ENCODE data around the gene CIRBP.
A peak's percentile ranks its signal among the peaks of the same experiment; 100 is the strongest.

The CIRBP gene

DNA sequence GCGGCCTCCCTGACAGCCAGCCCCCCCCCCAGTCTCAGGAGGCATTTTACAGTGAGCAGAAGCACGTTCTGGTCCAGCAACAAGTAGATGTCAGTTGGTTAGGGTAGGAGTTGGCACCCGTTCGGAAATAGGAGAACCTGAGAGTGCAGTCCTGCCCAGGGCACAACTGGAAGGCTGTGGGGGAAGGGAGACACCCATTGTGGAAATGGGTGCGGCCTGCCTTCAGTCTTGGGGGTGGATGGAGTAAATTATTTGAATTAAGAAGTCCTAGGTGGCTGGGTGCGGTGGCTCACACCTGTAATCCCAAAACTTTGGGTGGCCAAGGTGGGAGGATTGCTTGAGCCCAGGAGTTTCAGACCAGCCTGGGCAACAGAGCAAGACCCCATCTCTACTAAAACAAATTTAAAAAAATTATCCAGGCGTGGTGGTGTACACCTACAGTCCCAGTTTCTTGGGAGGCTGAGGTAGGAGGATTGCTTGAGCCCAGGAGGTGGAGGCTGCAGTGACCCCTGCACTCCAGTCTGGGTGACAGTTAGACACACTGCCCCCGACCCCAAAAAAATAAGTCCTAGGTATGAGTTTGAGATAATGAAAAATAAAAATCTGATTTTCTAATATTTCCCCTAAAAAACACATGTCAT lies 1.2 kb downstream of the CIRBP start:
- no peak for DNase-seq

DNA sequence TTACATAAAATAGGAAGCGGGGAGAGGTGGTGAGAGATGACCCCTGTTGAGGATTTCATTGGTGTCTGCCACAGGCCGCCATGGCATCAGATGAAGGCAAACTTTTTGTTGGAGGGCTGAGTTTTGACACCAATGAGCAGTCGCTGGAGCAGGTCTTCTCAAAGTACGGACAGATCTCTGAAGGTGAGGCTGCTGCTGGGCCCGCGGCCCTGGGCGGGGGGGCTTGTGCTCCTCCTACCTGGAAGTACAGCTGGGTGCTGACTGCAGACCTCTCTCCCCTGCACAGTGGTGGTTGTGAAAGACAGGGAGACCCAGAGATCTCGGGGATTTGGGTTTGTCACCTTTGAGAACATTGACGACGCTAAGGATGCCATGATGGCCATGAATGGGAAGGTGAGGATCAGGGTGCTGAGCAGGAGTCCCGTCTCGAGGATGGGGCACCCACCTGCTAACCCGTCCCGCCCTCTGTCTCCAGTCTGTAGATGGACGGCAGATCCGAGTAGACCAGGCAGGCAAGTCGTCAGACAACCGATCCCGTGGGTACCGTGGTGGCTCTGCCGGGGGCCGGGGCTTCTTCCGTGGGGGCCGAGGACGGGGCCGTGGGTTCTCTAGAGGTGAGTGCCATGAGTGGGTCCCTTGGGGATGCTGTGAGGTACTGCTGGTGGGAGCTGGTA lies 1.9 kb downstream of the CIRBP start:
- DNase-seq, result no peak

DNA sequence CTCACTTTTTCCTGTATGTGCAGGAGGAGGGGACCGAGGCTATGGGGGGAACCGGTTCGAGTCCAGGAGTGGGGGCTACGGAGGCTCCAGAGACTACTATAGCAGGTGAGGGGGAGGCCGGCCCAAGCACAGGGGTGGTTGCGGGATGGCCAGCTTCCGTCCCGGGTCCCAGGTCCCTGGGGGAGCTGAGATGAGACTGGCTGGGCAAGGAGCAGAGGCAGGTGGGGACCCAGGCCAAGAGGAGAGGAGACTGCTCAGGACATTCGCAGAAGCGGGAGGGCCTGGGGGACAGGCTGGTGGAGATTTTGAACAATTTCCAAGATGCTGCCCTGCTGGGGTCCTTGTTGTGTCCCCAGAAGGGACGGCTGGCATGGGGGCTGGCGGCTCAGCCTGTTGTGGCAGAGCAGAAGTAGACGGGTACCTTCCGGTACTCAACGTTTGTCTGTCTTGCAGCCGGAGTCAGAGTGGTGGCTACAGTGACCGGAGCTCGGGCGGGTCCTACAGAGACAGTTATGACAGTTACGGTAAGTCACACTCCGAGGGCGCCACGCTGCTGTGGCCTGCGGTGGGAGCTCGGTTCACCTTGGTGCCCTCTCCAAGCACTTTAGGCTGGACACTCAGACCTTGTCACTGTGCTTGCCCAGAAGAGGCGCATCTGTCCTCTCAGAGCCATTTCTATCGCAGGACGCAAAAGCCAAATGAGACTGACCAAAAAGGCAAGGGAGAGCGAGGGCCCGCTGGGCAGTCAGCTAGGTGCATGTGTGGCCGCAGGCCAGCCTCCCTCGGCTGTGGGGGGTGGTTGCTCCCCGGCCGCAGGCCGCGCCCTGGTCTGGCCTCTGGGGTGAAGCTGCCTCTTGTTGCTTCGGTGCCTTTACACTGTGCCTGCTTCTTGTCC lies 2.6 kb downstream of the CIRBP start:
- no peak for DNase-seq

DNA sequence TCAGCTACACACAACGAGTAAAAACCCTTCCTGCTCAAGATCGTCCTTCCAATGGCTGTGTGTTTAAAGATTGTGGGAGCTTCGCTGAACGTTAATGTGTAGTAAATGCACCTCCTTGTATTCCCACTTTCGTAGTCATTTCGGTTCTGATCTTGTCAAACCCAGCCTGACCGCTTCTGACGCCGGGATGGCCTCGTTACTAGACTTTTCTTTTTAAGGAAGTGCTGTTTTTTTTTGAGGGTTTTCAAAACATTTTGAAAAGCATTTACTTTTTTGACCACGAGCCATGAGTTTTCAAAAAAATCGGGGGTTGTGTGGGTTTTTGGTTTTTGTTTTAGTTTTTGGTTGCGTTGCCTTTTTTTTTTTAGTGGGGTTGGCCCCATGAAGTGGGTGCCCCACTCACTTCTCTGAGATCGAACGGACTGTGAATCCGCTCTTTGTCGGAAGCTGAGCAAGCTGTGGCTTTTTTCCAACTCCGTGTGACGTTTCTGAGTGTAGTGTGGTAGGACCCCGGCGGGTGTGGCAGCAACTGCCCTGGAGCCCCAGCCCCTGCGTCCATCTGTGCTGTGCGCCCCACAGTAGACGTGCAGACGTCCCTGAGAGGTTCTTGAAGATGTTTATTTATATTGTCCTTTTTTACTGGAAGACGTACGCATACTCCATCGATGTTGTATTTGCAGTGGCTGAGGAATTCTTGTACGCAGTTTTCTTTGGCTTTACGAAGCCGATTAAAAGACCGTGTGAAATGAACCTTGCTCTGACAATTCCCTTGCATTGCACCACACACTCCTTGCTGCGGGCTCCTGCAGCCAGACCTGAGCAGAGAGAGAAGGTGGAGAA lies 3.5 kb downstream of the CIRBP start:
- no peak for DNase-seq

DNA sequence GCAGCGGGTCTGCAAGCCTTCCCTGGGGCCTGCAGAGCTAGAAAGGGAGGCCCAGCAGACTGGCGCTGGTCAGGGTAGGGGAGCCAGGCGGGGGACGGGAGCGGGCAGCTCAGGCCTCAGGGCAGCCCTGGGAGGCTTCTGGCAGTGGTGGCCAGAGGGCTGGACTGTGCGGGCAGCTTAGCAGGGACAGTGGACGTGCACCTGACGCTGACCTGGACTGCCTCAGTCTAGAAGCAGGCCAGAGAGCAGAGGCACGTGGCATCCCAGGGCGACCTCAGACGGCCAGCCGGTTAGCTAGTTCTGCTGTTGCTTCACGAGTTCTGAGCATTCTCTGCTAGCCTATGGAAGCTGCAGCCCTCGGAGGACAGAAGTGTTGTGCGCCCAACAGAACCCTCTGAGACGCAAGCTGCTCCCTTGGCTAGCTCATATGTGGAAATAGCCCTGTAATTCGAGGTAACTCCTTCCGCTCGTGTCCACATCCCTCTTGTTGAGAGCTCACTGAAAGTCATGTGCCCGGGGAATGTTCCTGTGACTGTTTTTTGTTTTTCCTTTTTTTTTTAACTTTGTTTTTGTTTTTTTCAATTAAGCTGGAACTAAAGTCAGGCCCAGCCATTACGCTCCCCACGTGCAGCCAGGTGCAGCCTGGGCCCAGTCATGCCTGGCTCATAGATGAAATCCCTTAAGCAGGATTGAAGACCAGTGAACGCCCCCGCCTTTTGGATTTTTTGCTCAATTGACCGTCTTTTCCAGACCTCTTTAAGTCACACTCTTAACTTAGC lies 4.3 kb downstream of the CIRBP start:
- no peak for DNase-seq

DNA sequence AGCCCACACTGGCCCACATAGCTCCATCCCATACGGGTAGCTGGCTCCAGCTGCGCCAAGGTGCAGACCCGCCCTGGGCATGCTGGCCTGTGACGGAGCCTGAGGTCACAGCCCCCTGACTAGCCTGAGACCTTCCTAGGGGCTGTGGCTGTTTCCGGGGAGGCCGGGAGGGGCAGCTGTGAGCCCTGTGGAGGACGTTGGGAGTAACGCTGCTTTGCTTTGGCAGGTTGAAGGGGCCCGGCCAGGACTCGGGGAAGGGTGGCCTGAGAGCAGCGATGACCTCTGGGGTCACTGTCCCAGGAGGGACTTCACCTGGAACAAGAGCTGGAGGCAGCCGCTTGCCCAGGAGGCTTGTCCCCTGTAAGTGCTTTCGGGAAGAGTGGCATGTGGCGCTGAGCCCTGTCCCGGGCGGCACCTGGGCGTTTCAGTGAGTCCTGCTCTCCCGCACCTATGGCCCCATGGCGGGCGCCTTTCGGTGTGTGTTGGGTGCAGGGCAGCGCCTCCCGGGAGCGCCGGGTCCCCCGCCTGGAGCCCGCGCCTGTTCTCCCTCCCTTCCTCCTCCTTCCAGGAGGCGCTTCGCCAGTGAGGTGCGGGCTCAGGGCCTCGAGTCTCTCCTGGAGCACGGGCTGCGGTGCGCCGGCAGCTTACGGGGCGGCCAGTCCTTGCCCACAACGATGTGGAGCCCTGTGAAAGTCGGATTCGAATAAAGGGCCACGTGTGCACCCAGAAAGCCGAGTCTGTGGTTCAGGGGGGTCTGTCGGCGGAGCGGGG lies 5.1 kb downstream of the CIRBP start:
- DNase-seq, result no peak

DNA sequence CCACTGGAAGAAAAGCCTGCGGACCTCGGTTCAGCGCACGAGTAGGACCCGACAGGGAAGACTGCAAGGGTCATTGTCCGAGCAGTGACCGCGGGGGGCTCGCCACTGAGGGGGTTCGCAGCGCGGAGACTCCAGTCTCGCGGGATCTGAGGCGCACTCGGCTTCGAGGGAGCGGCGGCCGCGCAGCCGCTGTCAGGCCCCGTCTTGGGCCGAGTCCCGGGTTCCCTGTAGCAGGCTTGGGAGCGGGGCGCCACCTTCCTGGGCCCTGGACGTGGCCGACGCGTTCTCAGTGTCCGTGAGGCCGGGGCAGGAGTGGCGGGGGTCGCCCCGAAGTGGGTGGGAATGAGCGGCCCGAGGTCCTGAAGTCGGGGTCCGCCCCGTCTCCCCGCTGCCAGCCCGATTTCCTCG lies 5.7 kb downstream of the CIRBP start:
- no peak for DNase-seq

DNA sequence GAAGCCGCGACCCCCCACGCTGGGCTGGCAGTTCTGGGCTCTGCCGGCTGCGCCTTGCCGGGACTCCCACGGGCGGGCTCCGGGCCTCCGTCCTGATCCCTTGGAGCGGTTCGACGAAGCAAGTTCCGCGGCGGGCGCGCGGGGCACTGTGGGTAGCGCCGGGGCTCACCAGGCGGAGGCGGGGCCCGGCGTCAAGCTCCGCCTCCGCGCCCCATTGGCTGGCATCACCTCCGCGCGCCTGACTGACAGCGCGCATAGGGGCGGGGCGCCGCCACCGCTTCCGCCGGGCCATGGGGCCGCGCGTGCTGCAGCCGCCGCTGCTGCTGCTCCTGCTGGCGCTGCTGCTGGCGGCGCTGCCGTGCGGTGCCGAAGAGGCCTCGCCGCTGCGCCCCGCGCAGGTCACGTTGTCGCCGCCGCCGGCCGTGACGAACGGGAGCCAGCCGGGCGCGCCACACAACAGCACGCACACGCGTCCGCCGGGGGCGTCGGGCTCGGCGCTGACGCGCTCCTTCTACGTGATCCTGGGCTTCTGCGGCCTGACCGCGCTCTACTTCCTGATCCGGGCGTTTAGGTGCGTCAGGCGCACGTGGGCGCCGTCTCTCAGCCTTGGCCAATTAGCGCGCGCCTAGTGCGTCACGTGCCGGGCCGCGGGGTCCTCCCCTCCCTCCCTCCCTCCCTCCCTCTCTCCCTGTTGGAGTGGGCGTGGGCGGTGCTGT lies 6.3 kb downstream of the CIRBP start, which contains the start of gene FAM174C:
TSS of gene FAM174C (plus strand) at position 271 of the 716 bp plus-strand sequence. CDS start at position 291, 20 bp downstream.
- DNase-seq, result peak; percentile 94

DNA sequence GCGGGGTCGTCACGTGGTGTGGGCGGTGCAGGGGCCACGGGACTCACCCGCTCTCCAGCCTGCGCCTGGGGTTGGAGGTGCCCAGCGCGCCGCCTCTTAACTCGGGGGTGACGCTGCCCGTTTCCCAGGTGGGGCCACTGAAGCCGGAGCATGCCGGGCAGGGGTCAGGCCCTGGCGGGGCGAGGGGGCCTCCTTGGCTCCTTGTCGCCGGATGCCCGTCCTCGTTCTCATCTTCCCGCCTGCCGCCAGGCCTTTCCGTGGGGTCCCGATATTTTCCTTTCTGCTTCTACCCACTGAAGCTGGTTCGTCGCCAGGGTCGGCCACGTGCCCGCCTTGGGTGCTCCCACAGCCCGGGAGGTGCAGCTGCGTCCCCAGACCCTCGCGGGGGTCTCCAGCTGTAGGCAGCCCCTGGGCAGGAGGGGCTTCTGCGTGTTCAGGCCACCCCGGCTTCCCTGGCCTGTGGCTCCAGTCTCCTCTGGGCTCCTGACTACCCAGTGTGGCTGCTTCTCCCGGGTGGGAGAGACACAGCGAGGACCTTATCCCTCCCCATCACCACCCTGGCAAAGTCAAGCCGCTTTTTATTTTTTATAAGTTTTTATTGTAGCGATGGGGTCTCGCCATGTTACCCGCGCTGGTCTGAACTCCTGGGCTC lies 7.0 kb downstream of the CIRBP start:
- DNase-seq, result no peak

DNA sequence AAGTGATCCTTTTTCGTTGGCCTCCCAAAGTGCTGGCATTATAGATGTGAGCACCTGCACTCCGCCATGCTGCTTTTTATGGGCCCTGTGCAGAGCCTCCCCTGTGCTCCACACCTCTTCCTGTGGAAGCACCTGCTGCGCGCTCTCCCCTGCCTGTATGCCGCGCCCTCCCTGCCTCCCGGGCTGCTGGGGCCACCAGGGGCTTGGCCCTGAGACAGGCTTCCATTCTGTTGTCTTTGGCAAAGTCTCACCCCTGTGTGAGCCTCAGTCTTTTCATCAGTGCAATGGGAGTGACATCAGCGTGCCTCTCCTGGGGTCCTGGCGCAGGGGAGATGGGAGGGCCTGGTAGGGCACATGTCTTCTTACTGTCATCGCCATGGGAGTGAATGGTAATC lies 7.5 kb downstream of the CIRBP start:
- DNase-seq, result no peak

DNA sequence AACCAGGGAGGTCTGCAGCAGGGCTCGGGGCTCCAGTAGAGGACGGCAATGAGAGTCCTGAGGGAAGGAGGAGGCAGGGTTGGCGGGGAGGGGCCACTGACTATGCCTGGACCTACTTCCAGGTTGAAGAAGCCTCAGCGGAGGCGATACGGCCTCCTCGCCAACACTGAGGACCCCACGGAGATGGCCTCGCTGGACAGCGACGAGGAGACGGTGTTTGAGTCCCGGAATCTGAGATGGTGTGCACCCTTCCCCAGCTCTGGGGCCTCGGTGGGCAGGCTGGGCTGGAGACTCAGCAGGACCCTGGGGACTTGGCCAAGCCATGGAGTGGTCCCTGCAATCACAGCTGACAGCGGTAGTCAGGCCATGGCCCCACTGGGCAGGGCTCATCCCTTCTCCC lies 7.9 kb downstream of the CIRBP start:
- DNase-seq, result no peak

DNA sequence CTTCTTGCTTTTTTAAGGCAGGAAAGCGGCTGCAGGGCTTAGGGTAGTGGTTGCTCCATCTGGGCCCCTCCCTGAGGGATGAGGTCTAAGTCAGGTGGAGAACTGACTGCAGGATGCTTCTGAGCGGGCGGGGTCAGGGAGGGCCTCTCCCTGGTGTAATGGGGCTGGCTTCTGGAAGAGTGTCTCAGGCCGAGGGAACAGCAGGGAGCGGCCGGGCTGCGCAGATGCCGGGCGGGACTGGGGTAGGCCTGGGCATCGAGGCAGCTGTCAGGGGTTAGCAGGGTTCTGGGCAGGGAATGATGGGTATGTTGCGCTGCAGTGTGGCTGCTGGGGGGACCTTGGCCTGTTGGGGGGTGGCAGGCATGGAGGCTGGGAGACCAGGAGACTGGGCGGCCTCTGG lies 8.9 kb downstream of the CIRBP start:
- no peak for DNase-seq

DNA sequence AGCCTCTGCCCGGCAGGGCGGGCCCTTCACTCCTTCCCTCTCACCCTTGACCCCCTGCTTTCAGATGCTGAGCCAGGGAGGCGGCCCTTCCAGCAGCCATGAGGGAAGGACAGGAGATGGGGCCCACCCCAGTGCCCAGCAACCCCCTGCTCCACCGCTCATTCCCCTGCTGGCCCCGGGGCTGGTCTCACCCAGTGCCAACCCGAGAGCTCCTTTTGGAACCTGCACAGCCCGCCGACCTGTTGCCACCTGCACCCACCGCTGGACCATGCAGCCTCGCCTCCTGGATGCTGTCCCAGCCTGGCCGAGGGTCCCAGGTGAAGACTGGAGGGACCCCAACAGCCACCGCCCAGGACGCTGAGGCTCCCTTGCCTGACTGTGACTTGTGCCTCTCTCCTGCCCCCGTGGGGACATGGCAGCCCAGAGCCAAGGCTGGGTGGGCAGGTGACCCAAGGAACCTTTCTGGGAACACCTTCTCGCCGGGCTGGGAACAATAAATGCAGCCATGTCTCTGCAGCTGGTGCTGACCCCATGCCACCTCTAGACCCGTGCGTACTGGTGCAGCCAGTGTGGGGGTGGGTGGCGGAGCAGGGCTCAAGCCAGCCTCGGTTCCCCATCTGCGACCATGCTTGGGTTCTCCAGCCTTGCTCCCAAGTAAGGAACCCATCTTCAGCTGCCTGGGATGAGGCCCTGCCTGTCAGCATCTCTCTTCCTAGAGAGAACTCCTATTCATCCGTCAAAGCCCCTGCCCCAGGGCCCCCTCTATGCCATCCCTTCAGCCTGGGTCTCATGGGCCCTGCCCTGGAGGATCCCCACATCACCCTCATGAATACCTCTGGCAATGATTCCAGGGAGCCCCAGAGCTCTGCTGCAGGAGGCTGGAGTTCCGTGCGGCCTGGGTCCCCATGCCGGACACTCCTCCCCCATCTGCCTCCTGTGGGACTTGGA lies 9.9 kb downstream of the CIRBP start:
- DNase-seq, result no peak

DNA sequence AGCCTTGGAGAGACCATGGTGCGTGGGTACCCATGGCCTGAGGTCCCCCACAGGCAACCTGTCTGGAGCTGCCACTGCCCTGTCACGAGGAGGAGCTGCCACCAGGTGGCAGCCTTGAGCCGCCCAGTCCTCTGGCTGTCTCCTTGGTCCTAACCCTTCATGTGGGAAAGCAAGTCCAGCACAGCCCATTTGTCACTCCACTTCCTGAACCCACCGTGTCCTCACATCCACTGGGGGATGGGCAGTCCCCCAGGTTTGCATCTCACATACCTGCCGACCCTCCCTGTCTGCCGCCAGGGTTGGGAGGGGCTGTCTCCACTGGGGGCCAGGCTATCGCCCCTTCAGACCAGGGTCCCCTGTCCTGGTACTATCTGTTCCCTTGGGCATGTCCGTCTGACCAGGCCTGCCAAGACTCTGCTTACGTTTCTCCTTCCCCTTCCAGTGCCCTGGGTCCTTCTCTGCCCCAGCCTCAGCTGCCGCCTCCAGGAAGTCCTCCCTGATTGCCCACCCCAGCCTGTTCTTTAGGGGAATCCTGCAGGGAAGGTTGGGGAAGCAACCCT lies 10.7 kb downstream of the CIRBP start:
- peak; percentile 46 for DNase-seq

DNA sequence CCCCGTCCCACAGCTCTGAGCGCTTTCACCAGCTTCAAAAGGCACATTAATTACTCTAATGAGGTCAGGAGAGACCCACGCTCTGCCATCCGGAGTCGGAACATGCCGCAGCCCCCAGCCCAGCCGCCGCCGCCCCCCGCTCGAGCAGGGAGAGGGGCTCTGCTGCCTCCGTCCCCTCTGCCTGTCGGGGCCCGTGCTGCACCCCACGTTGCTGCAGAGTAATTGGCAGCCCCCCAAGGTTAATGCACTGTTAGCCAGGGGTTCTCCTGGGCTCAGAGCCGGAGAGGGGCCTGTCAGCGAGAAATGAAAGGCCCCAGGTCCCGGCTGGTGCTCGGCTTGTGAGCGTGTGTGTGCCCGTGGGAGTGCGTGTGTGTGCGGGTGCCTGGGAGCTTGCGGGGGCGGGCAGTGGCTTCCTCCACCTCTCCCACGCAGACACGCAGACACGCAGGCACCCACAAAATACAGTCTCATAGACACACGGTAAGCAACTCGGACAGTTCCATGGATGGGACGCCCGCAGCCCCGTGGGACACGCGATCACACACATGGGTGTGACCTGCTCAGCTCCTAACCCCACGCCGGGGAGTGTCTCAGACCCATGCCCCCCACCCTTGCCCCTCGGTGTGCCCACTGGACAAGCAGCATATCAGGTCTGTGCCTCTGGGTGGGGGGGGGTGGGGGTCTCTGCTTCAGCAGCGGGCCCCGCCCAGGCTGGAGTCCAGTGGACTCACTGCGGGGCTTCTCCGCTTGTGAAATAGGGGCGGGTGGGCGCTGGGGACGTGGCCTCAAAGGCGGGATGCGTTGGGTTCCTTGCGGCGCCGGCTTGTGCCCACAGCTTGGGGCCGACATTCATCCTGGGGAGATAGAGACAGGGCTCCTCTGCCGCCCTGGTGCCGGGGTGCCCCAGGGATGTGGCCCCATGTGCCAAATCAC lies 11.8 kb downstream of the CIRBP start:
- no peak for DNase-seq

DNA sequence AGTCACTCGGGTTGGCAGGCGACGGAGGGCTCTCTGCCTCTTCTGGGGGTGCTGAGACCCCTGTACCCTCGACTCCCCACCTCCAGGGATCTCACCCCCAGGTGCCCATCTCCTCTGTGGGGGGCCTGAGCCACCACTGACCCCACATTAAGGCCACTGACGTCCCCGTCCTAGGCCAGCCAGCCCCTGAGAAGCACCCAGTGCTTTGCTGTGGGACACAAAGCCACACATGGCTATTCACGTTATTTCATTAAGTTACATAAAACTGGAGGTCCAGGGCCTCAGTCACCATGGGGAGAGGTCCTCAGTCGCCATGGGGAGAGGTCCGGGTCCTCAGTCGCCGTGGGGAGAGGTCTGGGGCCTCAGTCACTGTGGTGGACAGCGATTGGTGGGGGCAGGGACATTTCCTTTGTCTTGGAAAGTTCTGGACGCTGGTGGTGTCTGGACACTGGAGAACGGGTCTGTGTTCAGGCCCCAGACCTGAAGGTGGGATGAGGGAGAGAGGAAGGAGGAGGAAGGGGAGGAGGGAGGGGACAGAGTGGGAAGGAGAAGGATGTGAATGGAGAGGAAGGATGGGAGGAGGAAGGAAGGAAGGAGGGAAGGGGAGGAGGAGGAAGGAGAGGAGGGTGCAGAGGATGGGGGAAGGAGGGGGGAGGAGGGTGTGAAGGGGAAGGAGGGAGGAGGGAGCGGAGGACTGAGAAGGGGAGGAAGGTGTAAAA lies 12.6 kb downstream of the CIRBP start:
- DNase-seq, result no peak
